ENCODE measurements around the gene HFM1. TPM values are rescaled to one million over a fixed set of nuclear protein-coding genes. Genes with fewer than 3 reads are reported as not detected.

HFM1 gene
- total RNA-seq, 1 donor from 2014 or later = 0.35 TPM

DNA sequence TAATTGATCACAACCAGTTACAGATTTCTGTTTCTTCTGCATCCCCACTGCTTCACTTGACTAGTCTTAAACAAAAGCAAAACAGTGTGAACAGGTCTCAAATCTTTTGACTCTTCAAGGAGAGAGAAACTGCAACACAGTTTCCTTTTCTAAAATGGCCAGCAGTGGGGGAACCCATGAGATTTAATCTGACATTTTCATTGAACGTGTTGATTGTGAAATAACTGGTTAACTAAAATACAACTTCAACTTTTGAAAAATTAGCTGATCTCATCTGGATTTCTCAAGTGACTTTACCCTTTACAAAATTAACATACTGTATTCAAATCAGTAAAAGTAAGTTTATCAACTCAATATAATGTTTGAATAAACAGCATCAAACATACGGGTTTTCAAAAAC lies 143.0 kb downstream of the HFM1 start:
- Mint-ChIP-seq H3K4me1 (ENCODE audit: unreplicated experiment) (no peaks in the 10 kb centered on the region), H3K9me3 (ENCODE audit: unreplicated experiment) (no peaks in the 10 kb centered on the region), H3K27me3 (ENCODE audit: unreplicated experiment) (peaks cover 5% of the 10 kb centered on the region), H3K4me3 (ENCODE audit: unreplicated experiment) (no peak overlapping the region), H3K36me3 (ENCODE audit: unreplicated experiment) (no peaks in the 10 kb centered on the region), H3K27ac (ENCODE audit: unreplicated experiment) (no peak overlapping the region)
- TF ChIP-seq, protein P1, sequence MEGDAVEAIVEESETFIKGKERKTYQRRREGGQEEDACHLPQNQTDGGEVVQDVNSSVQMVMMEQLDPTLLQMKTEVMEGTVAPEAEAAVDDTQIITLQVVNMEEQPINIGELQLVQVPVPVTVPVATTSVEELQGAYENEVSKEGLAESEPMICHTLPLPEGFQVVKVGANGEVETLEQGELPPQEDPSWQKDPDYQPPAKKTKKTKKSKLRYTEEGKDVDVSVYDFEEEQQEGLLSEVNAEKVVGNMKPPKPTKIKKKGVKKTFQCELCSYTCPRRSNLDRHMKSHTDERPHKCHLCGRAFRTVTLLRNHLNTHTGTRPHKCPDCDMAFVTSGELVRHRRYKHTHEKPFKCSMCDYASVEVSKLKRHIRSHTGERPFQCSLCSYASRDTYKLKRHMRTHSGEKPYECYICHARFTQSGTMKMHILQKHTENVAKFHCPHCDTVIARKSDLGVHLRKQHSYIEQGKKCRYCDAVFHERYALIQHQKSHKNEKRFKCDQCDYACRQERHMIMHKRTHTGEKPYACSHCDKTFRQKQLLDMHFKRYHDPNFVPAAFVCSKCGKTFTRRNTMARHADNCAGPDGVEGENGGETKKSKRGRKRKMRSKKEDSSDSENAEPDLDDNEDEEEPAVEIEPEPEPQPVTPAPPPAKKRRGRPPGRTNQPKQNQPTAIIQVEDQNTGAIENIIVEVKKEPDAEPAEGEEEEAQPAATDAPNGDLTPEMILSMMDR (IDR thresholded peaks at IDR 0.05) = no peak
- no peak for DNase-seq (ENCODE audit: extremely low spot score, unreplicated experiment)

DNA sequence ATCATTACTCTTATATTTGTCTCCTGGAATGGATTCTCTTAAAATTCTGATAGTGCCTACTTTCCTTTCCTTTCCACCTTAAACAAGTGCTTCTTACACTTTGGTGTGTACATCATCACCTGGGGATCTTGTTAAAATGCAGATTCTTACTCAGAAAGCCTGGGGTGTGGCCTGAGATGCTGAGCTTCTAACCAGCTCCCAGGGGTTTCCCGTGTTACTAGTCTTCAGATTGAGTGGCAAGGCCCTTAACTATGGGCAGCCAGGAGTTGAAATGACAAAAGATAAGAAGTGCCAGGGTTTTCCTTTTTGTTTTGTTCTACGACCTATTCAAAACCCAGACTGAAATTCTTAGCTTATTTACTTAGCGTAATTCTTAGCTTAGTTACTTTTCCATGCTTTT lies 159.2 kb downstream of the HFM1 start:
- Mint-ChIP-seq H3K36me3 (ENCODE audit: unreplicated experiment) (no peaks in the 10 kb centered on the region), H3K27ac (ENCODE audit: unreplicated experiment) (no peak overlapping the region), H3K4me1 (ENCODE audit: unreplicated experiment) (no peaks in the 10 kb centered on the region), H3K9me3 (ENCODE audit: unreplicated experiment) (no peaks in the 10 kb centered on the region), H3K27me3 (ENCODE audit: unreplicated experiment) (peaks cover 17% of the 10 kb centered on the region), H3K4me3 (ENCODE audit: unreplicated experiment) (no peak overlapping the region)
- TF ChIP-seq, protein P1 (IDR thresholded peaks at IDR 0.05) = no peak
- no peak for DNase-seq (ENCODE audit: extremely low spot score, unreplicated experiment)

DNA sequence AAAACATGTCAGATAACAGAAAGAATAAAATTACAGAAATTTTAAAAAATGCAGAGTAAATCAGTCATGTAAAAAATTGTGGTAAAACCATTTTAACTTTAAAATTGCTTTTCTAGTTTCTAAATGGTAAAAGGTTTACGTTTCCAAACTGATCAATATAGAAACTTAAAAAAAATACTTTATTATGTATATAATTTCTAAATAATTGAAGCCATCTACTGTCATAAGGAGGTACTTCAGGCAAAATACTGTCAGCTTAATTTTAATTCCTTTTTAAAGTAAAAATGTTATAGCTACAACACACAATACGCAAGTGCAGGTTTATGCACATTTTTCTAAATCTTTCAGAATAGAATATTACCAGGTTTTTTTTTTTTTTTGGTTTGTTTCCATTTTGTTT lies 159.9 kb downstream of the HFM1 start:
- Mint-ChIP-seq H3K27ac (ENCODE audit: unreplicated experiment) (no peak overlapping the region), H3K4me1 (ENCODE audit: unreplicated experiment) (no peaks in the 10 kb centered on the region), H3K27me3 (ENCODE audit: unreplicated experiment) (peaks cover 17% of the 10 kb centered on the region), H3K36me3 (ENCODE audit: unreplicated experiment) (no peaks in the 10 kb centered on the region), H3K4me3 (ENCODE audit: unreplicated experiment) (no peak overlapping the region), H3K9me3 (ENCODE audit: unreplicated experiment) (no peaks in the 10 kb centered on the region)
- DNase-seq (ENCODE audit: extremely low spot score, unreplicated experiment) = no peak
- TF ChIP-seq, protein P1 (IDR thresholded peaks at IDR 0.05) = no peak

DNA sequence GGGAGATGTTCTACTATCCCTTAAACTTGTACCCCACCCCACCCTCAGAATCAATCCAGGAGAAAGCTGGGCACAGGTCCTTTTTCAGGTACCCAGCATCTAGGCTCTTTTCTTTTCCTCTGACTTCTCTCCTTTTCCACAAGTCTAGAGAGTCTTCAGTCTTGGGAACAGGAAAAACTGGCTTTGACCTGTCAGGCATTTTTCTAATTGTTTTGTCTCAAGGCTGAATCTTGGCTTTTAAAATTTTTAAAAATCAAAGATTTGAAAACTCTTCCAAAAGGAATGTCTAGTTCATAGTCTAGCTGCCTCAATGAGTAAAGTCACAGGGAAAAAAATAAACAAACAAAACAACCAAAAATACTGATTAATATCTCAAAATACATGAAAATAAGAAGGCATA lies 161.5 kb downstream of the HFM1 start:
- TF ChIP-seq, protein P1 (IDR thresholded peaks at IDR 0.05) = no peak
- Mint-ChIP-seq H3K36me3 (ENCODE audit: unreplicated experiment) (no peaks in the 10 kb centered on the region), H3K4me3 (ENCODE audit: unreplicated experiment) (no peak overlapping the region), H3K4me1 (ENCODE audit: unreplicated experiment) (no peaks in the 10 kb centered on the region), H3K9me3 (ENCODE audit: unreplicated experiment) (no peaks in the 10 kb centered on the region), H3K27ac (ENCODE audit: unreplicated experiment) (no peak overlapping the region), H3K27me3 (ENCODE audit: unreplicated experiment) (peaks cover 15% of the 10 kb centered on the region)
- DNase-seq (ENCODE audit: extremely low spot score, unreplicated experiment) = no peak

DNA sequence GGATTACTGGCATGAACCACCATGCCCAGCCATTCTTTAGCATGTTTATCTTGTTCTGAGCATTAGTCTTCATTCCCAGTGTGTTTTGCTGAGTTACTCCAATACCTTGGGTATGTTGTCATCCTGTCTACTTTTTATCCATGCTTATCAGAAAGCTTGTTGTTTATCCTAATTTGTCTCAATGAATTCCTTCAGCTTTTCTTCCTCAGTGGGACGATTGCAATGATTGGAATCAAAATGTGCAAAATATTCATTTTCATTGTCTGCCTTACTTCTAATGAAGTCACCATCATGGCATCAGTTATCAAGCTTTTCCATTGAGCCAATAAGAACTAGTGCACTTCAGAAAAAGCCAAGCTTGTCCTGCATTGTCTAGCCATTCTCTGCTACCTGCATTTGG lies 170.5 kb downstream of the HFM1 start:
- H3K27me3 Mint-ChIP-seq (ENCODE audit: unreplicated experiment) = peaks cover 8% of the 10 kb centered on the region
- TF ChIP-seq, protein P1 (IDR thresholded peaks at IDR 0.05) = no peak
- H3K4me1 Mint-ChIP-seq (ENCODE audit: unreplicated experiment) = no peaks in the 10 kb centered on the region
- H3K9me3 Mint-ChIP-seq (ENCODE audit: unreplicated experiment) = no peaks in the 10 kb centered on the region
- DNase-seq (ENCODE audit: extremely low spot score, unreplicated experiment) = no peak
- H3K4me3 Mint-ChIP-seq (ENCODE audit: unreplicated experiment) = no peak overlapping the region
- H3K36me3 Mint-ChIP-seq (ENCODE audit: unreplicated experiment) = no peaks in the 10 kb centered on the region
- H3K27ac Mint-ChIP-seq (ENCODE audit: unreplicated experiment) = no peak overlapping the region

Measured in osteocyte (in vitro differentiated cells).